Hematopoietic multipotent progenitor cell treated with erythropoietin and hydrocortisone succinate and interleukin-3 and kit ligand, for 17 days (in vitro differentiated cells): ENCODE results near the gene TOR2A.

ENCODE experiments used
- DNase-seq: peaks from one replicate; pipeline ENCODE4 v3.0.0-alpha.2; 2015; ENCODE audit warnings: low spot score

The TOR2A gene

GRCh38 chr9:127698985-127699670 lies 36.0 kb downstream of the TOR2A start:
- peak; percentile 87 for DNase-seq

GRCh38 chr9:127698386-127698785 lies 36.7 kb downstream of the TOR2A start:
- DNase-seq: no peak

- no peak for DNase-seq
These were observed 37.5 kb downstream of the TOR2A start for GRCh38 chr9:127697575-127697974.

GRCh38 chr9:127694890-127695720 lies 40.0 kb downstream of the TOR2A start:
- no peak for DNase-seq

GRCh38 chr9:127693697-127694096 lies 41.4 kb downstream of the TOR2A start:
- no peak for DNase-seq

- no peak for DNase-seq
These were observed 42.0 kb downstream of the TOR2A start for GRCh38 chr9:127693143-127693542.

- no peak for DNase-seq
These were observed 43.0 kb downstream of the TOR2A start for GRCh38 chr9:127692071-127692470.

GRCh38 chr9:127690735-127691134 lies 44.4 kb downstream of the TOR2A start:
- DNase-seq: no peak

- DNase-seq: no peak
These were observed 45.6 kb downstream of the TOR2A start for GRCh38 chr9:127689329-127690000.

GRCh38 chr9:127686461-127687393 lies 48.4 kb downstream of the TOR2A start:
- no peak for DNase-seq

- DNase-seq: no peak
These were observed 50.5 kb downstream of the TOR2A start for GRCh38 chr9:127684576-127684975.

GRCh38 chr9:127683723-127684122 lies 51.4 kb downstream of the TOR2A start:
- no peak for DNase-seq

- no peak for DNase-seq
These were observed 52.5 kb downstream of the TOR2A start for GRCh38 chr9:127682351-127683136.
